ENCODE results near the gene PPP2R5E.
"Not testable (repeated sequence)": the region's sequence is repeated elsewhere in the genome, so short reads cannot be mapped to it uniquely, and the experiment has no call there.

- not testable (repeated sequence) for TF ChIP-seq CTCF, POLR2A (IDR thresholded peaks at IDR 0.05)
Measured at GRCh38 chr14:63522511-63522910, 20.7 kb downstream of the PPP2R5E start.
